GM12872 (cell line): ENCODE results near the gene RBFOX2.

Source experiments
- CTCF ChIP-seq: IDR thresholded peaks from 3 replicates; pipeline ENCODE4 v1.5.1; 2011; ENCODE audit warnings: low read depth, mild to moderate bottlenecking, low read length, moderate library complexity; ENCODE audit not compliant: insufficient read depth

RBFOX2 gene

GRCh38 chr22:35733036-35733435 lies 295.6 kb downstream of the RBFOX2 start:
- no peak for TF ChIP-seq CTCF

- no peak for TF ChIP-seq CTCF
These were observed 296.5 kb downstream of the RBFOX2 start for GRCh38 chr22:35732116-35732515.

GRCh38 chr22:35731321-35731720 lies 297.3 kb downstream of the RBFOX2 start:
- TF ChIP-seq CTCF = no peak

- no peak for TF ChIP-seq CTCF
These were observed 299.3 kb downstream of the RBFOX2 start for GRCh38 chr22:35729309-35729698.

- no peak for TF ChIP-seq CTCF
These were observed 299.9 kb downstream of the RBFOX2 start for GRCh38 chr22:35728639-35729308.

- TF ChIP-seq CTCF = no peak
These were observed 301.2 kb downstream of the RBFOX2 start for GRCh38 chr22:35727436-35727835.

- no peak for TF ChIP-seq CTCF
These were observed 301.7 kb downstream of the RBFOX2 start for GRCh38 chr22:35726933-35727332.

GRCh38 chr22:35726398-35726797 lies 302.2 kb downstream of the RBFOX2 start:
- no peak for TF ChIP-seq CTCF
